HEK293 (cell line): ENCODE results near the gene FCHSD1.

Experiments used
- RBAK ChIP-seq: fragments of 450-650 bp; formaldehyde crosslinking; IDR thresholded peaks from 2 replicates; pipeline ENCODE4 v1.5.1; 2016; ENCODE audit warnings: missing biosample characterization, missing genetic modification characterization
- TCF7L2 ChIP-seq: IDR thresholded peaks from 2 replicates; pipeline ENCODE4 v1.6.1; 2011; ENCODE audit warnings: low read depth, mild to moderate bottlenecking, inconsistent platforms, low read length, moderate library complexity, borderline replicate concordance
- ZBTB7A ChIP-seq: fragments of 450-650 bp; formaldehyde crosslinking; IDR thresholded peaks from 2 replicates; pipeline ENCODE4 v1.5.1; 2016; ENCODE audit warnings: low read depth, missing biosample characterization, missing genetic modification characterization
- ZNF311 ChIP-seq: fragments of 450-650 bp; formaldehyde crosslinking; IDR thresholded peaks from 2 replicates; pipeline ENCODE4 v1.5.1; 2017; ENCODE audit warnings: missing biosample characterization, missing genetic modification characterization, borderline replicate concordance
- ZNF324 ChIP-seq: fragments of 450-650 bp; formaldehyde crosslinking; IDR thresholded peaks from 2 replicates; pipeline ENCODE4 v1.5.1; 2016; ENCODE audit warnings: missing biosample characterization, missing genetic modification characterization
- ZNF626 ChIP-seq: fragments of 450-650 bp; sonication (Bioruptor Pico); formaldehyde crosslinking; IDR thresholded peaks from 2 replicates; pipeline ENCODE4 v1.5.1; 2018; ENCODE audit warnings: missing biosample characterization, missing genetic modification characterization, inconsistent platforms
- ZNF843 ChIP-seq: fragments of 450-650 bp; formaldehyde crosslinking; IDR thresholded peaks from 2 replicates; pipeline ENCODE4 v1.5.1; 2016; ENCODE audit warnings: missing biosample characterization, missing genetic modification characterization
- TF ChIP-seq, protein P1 (sequence below): fragments of 450-650 bp; formaldehyde crosslinking; IDR thresholded peaks from 2 replicates; pipeline ENCODE4 v1.5.1; 2016; ENCODE audit warnings: missing biosample characterization, missing genetic modification characterization
- TF ChIP-seq, protein P2 (sequence below): fragments of 450-650 bp; formaldehyde crosslinking; IDR thresholded peaks from 2 replicates; pipeline ENCODE4 v1.5.1; 2016; ENCODE audit warnings: missing biosample characterization, missing genetic modification characterization
- TF ChIP-seq, protein P3 (sequence below): fragments of 450-650 bp; formaldehyde crosslinking; IDR thresholded peaks from 2 replicates; pipeline ENCODE4 v1.5.1; 2017; ENCODE audit warnings: missing biosample characterization, mild to moderate bottlenecking, missing genetic modification characterization, moderate library complexity
- TF ChIP-seq, protein P4 (sequence below): sonication (generic); formaldehyde crosslinking; IDR thresholded peaks from 2 replicates; pipeline ENCODE4 v1.8.1; 2022; ENCODE audit warnings: mild to moderate bottlenecking, moderate library complexity, missing genetic modification reagents
- TF ChIP-seq, protein P5 (sequence below): fragments of 450-650 bp; formaldehyde crosslinking; IDR thresholded peaks from 2 replicates; pipeline ENCODE4 v1.5.0; 2017; ENCODE audit warnings: missing biosample characterization, missing genetic modification characterization, borderline replicate concordance
- TF ChIP-seq, protein P6 (sequence below): fragments of 450-650 bp; formaldehyde crosslinking; IDR thresholded peaks from 2 replicates; pipeline ENCODE4 v1.5.1; 2016; ENCODE audit warnings: missing biosample characterization, missing genetic modification characterization
- TF ChIP-seq, protein P7 (sequence below): fragments of 450-650 bp; formaldehyde crosslinking; IDR thresholded peaks from 2 replicates; pipeline ENCODE4 v1.5.1; 2016; ENCODE audit warnings: missing biosample characterization, missing genetic modification characterization

DNA sequence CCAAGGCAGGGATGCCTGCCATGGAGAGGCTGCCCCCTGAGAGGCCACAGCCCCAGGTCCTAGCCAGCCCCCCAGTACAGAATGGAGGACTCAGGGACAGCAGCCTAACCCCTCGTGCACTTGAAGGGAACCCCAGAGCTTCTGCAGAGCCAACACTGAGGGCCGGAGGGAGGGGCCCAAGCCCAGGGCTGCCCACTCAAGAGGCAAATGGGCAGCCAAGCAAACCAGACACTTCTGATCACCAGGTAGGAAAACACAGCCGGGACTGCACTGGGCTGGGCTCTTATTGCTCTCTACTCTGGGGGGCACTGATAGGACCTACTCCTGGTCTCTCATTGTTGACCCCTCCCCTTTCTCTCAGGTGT is 11.2 kb downstream of the FCHSD1 start:
- no peak for TF ChIP-seq ZBTB7A (tag by site-specific recombination)
- TF ChIP-seq, protein P1, sequence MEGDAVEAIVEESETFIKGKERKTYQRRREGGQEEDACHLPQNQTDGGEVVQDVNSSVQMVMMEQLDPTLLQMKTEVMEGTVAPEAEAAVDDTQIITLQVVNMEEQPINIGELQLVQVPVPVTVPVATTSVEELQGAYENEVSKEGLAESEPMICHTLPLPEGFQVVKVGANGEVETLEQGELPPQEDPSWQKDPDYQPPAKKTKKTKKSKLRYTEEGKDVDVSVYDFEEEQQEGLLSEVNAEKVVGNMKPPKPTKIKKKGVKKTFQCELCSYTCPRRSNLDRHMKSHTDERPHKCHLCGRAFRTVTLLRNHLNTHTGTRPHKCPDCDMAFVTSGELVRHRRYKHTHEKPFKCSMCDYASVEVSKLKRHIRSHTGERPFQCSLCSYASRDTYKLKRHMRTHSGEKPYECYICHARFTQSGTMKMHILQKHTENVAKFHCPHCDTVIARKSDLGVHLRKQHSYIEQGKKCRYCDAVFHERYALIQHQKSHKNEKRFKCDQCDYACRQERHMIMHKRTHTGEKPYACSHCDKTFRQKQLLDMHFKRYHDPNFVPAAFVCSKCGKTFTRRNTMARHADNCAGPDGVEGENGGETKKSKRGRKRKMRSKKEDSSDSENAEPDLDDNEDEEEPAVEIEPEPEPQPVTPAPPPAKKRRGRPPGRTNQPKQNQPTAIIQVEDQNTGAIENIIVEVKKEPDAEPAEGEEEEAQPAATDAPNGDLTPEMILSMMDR (tag by site-specific recombination) = no peak
- TF ChIP-seq ZNF626 (tag by site-specific recombination) = no peak
- TF ChIP-seq, protein P2, sequence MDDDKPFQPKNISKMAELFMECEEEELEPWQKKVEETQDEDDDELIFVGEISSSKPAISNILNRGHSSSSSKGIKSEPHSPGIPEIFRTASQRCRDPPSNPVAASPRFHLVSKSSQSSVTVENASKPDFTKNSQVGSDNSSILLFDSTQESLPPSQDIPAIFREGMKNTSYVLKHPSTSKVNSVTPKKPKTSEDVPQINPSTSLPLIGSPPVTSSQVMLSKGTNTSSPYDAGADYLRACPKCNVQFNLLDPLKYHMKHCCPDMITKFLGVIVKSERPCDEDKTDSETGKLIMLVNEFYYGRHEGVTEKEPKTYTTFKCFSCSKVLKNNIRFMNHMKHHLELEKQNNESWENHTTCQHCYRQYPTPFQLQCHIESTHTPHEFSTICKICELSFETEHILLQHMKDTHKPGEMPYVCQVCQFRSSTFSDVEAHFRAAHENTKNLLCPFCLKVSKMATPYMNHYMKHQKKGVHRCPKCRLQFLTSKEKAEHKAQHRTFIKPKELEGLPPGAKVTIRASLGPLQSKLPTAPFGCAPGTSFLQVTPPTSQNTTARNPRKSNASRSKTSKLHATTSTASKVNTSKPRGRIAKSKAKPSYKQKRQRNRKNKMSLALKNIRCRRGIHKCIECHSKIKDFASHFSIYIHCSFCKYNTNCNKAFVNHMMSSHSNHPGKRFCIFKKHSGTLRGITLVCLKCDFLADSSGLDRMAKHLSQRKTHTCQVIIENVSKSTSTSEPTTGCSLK = no peak
- TF ChIP-seq ZNF843 (tag by site-specific recombination) = no peak
- TF ChIP-seq, protein P3, sequence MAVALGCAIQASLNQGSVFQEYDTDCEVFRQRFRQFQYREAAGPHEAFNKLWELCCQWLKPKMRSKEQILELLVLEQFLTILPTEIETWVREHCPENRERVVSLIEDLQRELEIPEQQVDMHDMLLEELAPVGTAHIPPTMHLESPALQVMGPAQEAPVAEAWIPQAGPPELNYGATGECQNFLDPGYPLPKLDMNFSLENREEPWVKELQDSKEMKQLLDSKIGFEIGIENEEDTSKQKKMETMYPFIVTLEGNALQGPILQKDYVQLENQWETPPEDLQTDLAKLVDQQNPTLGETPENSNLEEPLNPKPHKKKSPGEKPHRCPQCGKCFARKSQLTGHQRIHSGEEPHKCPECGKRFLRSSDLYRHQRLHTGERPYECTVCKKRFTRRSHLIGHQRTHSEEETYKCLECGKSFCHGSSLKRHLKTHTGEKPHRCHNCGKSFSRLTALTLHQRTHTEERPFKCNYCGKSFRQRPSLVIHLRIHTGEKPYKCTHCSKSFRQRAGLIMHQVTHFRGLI = no peak
- TF ChIP-seq, protein P4, sequence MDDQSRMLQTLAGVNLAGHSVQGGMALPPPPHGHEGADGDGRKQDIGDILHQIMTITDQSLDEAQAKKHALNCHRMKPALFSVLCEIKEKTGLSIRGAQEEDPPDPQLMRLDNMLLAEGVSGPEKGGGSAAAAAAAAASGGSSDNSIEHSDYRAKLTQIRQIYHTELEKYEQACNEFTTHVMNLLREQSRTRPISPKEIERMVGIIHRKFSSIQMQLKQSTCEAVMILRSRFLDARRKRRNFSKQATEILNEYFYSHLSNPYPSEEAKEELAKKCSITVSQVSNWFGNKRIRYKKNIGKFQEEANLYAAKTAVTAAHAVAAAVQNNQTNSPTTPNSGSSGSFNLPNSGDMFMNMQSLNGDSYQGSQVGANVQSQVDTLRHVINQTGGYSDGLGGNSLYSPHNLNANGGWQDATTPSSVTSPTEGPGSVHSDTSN (CRISPR knock-in tag) = no peak
- TF ChIP-seq ZNF311 (tag by site-specific recombination) = no peak
- TF ChIP-seq RBAK = no peak
- TF ChIP-seq, protein P5, sequence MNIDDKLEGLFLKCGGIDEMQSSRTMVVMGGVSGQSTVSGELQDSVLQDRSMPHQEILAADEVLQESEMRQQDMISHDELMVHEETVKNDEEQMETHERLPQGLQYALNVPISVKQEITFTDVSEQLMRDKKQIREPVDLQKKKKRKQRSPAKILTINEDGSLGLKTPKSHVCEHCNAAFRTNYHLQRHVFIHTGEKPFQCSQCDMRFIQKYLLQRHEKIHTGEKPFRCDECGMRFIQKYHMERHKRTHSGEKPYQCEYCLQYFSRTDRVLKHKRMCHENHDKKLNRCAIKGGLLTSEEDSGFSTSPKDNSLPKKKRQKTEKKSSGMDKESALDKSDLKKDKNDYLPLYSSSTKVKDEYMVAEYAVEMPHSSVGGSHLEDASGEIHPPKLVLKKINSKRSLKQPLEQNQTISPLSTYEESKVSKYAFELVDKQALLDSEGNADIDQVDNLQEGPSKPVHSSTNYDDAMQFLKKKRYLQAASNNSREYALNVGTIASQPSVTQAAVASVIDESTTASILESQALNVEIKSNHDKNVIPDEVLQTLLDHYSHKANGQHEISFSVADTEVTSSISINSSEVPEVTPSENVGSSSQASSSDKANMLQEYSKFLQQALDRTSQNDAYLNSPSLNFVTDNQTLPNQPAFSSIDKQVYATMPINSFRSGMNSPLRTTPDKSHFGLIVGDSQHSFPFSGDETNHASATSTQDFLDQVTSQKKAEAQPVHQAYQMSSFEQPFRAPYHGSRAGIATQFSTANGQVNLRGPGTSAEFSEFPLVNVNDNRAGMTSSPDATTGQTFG (tag by site-specific recombination) = no peak
- TF ChIP-seq, protein P6, sequence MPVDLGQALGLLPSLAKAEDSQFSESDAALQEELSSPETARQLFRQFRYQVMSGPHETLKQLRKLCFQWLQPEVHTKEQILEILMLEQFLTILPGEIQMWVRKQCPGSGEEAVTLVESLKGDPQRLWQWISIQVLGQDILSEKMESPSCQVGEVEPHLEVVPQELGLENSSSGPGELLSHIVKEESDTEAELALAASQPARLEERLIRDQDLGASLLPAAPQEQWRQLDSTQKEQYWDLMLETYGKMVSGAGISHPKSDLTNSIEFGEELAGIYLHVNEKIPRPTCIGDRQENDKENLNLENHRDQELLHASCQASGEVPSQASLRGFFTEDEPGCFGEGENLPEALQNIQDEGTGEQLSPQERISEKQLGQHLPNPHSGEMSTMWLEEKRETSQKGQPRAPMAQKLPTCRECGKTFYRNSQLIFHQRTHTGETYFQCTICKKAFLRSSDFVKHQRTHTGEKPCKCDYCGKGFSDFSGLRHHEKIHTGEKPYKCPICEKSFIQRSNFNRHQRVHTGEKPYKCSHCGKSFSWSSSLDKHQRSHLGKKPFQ (tag by site-specific recombination) = no peak
- TF ChIP-seq ZNF324 (tag by site-specific recombination) = no peak
- TF ChIP-seq, protein P7, sequence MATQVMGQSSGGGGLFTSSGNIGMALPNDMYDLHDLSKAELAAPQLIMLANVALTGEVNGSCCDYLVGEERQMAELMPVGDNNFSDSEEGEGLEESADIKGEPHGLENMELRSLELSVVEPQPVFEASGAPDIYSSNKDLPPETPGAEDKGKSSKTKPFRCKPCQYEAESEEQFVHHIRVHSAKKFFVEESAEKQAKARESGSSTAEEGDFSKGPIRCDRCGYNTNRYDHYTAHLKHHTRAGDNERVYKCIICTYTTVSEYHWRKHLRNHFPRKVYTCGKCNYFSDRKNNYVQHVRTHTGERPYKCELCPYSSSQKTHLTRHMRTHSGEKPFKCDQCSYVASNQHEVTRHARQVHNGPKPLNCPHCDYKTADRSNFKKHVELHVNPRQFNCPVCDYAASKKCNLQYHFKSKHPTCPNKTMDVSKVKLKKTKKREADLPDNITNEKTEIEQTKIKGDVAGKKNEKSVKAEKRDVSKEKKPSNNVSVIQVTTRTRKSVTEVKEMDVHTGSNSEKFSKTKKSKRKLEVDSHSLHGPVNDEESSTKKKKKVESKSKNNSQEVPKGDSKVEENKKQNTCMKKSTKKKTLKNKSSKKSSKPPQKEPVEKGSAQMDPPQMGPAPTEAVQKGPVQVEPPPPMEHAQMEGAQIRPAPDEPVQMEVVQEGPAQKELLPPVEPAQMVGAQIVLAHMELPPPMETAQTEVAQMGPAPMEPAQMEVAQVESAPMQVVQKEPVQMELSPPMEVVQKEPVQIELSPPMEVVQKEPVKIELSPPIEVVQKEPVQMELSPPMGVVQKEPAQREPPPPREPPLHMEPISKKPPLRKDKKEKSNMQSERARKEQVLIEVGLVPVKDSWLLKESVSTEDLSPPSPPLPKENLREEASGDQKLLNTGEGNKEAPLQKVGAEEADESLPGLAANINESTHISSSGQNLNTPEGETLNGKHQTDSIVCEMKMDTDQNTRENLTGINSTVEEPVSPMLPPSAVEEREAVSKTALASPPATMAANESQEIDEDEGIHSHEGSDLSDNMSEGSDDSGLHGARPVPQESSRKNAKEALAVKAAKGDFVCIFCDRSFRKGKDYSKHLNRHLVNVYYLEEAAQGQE (tag by site-specific recombination) = no peak
- TF ChIP-seq TCF7L2 = no peak
